HT-29 (cell line): ENCODE results near the gene TRAF4. TPM values are rescaled to one million over a fixed set of nuclear protein-coding genes. Genes with fewer than 3 reads are reported as not detected.
"Not testable (repeated sequence)": the region's sequence is repeated elsewhere in the genome, so short reads cannot be mapped to it uniquely, and the experiment has no call there.

ENCODE experiments used
- DNase-seq: peaks from one replicate; pipeline ENCODE4 v3.0.0-alpha.2; 2015; ENCODE audit warnings: low spot score
- total RNA-seq: library from RNA; depleted of rRNA; stranded (reverse); fragments of >200 nt; shearing (Covaris generic); gene quantifications from 2 replicates; pipeline ENCODE4 v1.2.3, GENCODE V29; 2014

The TRAF4 gene
- total RNA-seq, 1 experiment from 2014 or later: 307 TPM

DNA sequence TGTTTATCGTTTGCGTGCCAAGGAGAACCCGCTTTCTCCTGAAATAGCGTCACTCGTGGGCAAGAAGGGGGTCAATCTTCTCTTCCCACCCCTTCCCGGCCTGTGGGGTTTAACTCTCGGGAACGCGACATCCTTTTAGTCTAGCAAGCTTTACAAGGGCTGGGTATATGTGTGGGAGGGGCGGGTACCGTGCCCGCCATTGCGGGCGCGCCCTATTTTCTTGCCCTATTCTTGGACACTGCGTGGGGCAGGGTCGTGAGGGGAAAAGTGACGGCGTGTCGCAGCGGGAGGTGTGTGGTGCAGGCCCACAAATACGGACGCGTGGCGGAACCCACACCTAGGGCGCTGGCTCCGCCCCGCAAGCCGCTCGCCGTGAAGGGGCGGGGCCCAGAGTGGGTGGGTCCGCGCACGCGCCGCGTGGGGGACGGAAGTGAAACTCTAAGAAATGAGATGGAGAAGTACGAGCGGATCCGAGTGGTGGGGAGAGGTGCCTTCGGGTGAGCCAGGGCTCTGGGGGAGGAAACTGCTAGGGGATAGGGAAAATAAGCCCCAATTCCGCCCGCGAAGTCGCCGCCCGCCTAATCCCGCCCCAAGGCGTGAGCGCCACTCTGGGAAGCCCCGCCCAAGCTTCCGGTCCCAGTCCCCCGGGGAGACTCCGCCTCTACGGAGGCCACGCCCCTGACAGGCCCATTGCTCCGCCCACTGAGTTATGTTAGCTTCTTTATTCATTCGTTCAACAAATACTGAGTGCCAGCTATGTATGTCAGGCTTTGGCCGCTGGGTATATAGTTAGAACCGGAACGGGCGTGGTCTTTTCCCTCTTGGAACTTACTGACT, 15.2 kb upstream of the TRAF4 start, which contains the start of gene NEK8:
TSS of gene NEK8 (plus strand) at position 425 of the 837 bp plus-strand sequence. CDS start at position 451, 26 bp downstream.
- DNase-seq: peak; percentile 99

GRCh38 chr17:28729950-28730330, 13.9 kb upstream of the TRAF4 start:
- no peak for DNase-seq

- no peak for DNase-seq
Measured at GRCh38 chr17:28733346-28733745, 10.5 kb upstream of the TRAF4 start.

DNA sequence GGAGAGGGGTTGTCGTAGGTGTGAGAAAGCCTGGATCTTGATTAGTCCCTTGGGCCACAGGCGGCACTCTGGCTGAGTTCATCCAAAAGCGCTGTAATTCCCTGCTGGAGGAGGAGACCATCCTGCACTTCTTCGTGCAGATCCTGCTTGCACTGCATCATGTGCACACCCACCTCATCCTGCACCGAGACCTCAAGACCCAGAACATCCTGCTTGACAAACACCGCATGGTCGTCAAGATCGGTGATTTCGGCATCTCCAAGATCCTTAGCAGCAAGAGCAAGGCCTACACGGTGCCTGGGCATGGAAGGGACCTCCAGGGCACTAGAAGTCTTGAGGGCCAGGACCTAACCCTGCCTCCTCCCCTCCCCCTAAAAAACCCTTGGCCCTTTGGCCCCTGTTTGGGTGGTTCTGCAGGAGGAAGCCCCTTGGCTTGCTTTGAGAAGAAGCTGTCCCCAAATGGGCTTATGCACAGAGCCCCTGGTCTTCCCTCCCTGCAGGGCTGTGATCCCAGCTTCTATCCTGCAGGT, 9.0 kb upstream of the TRAF4 start:
- DNase-seq: no peak

DNA sequence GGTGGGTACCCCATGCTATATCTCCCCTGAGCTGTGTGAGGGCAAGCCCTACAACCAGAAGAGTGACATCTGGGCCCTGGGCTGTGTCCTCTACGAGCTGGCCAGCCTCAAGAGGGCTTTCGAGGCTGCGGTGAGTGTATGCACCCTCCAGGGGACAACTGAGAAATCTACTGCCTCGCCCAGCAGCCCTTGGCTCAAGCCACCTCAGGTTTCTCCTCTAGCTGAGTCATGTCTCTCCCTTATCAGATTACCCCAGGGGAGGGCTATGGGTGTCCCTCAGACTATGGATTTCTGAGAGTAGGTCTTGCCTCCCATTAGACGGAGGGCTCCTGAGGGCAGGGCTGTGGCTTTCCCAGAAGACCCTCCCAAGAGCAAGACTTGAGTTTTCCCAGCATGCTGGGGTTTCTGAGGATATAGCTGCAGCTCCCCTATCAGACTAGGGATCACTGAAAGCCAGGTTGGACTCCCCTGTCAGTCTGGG, 8.5 kb upstream of the TRAF4 start:
- DNase-seq: no peak

DNA sequence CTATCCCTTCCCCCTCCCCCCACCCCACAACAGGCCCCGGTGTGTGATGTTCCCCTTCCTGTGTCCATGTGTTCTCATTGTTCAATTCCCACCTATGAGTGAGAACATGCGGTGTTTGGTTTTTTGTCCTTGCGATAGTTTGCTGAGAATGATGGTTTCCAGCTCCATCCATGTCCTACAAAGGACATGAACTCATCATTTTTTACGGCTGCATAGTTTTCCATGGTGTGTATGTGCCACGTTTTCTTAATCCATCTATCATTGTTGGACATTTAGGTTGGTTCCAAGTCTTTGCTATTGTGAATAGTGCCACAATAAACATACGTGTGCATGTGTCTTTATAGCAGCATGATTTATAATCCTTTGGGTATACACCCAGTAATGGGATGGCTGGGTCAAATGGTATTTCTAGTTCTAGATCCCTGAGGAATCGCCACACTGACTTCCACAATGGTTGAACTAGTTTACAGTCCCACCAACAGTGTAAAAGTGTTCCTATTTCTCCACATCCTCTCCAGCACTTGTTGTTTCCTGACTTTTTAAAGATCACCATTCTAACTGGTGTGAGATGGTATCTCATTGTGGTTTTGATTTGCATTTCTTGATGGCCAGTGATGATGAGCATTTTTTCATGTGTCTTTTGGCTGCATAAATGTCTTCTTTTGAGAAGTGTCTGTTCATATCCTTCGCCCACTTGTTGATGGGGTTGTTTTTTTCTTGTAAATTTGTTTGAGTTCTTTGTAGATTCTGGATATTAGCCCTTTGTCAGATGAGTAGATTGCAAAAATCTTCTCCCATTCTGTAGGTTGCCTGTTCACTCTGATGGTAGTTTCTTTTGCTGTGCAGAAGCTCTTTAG, 7.7 kb upstream of the TRAF4 start:
- DNase-seq: not testable (repeated sequence)

DNA sequence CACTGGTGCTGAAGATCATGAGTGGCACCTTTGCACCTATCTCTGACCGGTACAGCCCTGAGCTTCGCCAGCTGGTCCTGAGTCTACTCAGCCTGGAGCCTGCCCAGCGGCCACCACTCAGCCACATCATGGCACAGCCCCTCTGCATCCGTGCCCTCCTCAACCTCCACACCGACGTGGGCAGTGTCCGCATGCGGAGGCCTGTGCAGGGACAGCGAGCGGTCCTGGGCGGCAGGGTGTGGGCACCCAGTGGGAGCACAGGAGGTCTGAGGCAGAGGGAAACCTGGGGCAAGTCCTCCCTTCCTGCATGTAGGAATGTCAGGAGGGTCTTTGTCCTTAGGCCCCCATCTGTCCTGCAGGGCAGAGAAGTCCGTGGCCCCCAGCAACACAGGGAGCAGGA, 6.5 kb upstream of the TRAF4 start:
- no peak for DNase-seq

DNA sequence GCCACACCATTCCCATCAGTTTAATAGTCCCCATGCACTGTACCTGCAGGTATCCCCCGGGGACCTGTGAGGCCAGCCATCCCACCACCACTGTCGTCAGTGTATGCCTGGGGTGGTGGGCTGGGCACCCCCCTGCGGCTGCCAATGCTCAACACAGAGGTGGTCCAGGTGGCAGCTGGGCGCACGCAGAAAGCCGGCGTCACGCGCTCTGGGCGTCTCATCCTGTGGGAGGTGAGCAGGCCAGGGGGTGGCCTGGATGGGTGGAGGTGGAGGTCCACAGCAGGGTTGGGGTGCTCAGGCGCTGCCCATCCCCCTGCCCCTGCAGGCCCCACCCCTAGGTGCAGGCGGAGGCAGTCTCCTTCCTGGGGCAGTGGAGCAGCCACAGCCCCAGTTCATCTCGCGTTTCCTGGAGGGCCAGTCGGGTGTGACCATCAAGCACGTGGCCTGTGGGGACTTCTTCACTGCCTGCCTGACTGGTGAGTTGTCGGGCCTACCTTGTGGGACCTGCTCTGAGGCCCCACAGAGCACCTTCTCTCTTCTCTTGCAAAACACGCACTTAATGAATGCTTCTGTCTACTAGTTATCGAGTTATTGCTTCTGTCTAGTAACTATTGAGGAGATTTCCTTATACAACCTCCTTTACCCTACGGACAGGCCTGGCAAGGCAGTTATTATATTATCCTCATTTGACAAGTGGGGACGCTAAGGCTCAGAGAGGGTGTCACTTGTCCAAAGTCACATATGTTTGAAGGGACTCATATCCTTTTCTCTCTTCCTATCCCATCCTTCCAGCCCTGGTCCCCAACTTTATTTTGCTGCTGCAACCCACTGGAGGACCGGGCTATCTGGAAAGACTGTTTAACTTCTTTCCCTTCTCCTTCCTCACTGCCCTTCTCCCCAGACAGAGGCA, 5.8 kb upstream of the TRAF4 start:
- DNase-seq: no peak

- DNase-seq: no peak
Measured at GRCh38 chr17:28738680-28739384, 5.0 kb upstream of the TRAF4 start.

DNA sequence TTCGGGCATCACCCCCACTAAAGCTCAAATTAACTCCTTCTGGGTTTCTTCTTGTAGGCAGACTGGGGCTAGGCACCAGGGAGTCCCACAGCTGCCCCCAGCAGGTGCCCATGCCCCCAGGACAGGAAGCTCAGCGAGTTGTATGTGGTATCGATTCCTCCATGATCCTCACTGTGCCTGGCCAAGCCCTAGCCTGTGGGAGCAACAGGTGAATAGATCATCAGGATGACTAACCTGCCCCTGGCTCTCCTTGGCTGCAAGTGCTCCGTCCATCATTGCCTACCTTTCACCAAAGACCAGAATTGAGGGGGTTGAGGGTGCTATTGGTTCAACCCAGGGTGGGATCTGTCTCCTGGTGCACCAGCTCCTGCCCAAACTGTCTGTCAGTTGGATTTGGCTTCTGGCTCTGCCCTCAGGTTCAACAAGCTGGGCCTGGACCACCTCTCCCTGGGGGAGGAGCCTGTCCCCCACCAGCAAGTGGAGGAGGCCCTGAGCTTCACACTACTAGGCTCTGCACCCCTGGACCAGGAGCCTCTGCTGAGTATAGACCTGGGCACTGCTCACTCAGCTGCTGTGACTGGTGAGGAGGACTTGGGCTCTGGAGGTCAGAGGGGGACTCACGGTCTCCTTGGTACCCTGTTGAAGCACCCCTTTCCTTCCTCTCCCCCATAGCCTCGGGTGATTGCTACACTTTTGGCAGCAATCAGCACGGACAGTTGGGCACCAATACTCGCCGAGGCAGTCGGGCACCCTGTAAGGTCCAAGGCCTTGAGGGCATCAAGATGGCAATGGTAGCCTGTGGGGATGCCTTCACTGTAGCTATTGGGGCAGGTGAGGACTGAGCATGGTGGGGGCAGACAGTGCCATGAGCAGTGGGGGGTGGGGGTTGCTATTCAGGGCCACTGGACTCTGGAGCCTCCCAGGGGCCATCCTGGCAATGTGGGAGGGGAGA, 3.1 kb upstream of the TRAF4 start:
- DNase-seq: no peak

DNA sequence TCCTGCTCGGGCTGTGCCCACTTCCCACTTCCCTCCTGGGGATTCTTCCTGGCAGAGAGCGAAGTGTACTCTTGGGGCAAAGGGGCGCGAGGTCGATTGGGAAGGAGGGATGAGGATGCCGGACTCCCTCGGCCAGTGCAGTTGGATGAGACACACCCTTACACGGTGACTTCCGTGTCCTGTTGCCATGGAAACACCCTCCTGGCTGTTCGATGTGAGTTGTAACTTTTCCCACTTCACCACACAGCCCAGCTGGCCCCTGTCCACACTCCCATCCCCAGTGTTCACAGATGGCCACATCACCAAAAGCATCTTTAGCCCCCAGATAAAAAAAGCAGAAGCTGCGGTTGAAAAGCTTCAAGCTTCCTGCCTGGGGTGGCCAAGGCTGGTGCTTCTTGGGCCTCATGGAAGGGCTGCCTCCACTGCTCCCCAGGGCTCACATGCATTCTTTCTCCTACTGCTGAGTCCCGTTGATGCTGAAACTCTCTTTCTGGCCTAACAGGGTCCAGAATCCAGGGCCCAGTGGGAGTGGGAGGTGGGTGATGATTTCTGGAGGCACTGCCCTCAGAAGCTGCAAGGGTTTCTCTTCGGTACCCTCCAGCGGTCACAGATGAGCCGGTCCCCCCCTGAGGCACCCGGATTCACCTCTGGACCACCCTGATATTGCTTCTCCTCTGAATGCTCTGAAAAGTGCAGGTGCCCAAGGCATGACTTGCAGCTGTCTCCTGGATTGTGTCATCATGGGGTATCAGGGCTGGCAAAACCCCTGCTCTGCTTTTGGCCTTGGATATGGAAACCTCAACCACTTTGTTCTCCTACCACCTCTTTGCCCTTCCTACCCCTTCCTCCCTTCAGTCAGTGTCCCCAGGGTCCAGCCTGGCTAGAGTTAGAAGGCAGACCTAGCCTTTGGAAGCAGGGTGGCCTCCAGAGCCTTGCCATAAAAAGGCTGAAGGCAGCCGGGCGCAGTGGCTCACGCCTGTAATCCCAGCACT, 2.2 kb upstream of the TRAF4 start:
- no peak for DNase-seq

DNA sequence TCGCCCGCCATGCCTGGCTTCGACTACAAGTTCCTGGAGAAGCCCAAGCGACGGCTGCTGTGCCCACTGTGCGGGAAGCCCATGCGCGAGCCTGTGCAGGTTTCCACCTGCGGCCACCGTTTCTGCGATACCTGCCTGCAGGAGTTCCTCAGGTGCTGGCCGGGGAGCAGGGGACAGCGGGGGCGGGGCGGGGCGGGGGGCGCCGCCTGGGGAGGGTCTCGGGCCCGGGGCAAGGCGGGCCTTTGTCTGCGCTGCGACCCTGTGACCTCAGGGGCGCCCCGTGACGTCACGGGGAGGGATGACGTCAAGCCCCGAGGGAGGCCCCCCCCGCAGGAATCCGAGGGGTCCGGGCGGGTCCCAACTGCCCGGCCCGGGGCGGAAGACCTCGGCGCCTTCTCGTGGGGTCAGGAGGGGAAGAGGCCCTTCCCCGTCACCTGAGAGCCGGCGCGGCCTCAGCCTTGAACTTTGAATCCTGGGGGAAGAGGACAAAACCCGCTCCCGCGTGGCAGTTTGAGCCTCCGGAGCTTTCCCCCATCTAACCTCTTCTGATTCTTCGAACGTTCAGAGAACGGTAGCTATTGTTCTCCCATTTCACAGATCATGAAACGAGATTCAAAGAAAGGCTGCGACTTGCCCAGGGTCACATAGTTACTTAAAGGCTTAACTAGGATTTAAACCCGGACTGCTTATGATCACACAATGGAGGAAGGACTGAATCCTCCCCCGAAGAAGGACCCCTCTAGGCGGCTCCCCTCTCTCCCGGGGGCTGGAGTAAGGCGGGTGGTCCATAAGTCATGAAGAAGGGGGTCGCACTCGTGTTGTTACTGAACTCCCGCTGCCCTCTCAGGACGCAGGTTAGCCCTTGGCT, 527 bp downstream of the TRAF4 start:
- DNase-seq: peak; percentile 61

DNA sequence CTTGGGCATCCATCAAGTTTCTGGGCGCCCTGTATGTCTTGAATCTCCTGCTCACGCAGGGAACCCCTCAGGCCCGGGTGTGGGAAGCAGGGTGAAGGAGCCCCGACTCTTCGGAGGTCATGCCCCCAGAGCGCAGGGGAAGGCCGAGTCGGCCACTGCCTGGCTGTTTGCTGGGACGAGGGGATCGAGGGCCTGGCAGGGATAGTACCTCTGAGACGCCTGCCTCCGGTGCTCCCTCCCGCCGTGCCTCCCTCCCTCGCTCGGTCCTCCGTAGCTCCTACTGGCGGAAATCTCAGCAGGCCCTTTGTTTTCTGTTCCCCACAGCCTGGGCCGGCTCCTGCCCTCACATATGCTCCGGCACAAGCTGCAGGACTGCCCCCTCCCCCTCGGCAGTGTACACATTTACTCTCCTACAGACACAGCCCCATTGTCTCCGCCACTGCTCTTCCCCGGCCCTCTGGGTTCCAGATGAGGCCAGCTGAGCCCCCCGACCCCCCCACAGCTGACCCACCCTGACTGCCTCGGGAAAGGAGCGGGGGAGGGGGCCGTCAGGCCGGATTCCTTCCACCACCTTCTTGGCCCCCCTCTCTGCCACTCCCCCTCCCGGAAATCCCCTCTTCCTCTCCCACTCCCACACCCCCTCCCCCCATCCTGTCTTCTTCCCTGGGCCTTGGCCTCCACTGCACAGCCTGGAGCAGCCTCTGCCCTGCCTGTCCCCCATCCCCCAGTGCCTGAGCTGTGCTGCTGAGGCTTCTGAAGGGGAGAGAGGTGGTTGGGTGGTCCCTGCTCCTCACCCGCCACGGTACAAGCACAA, 1.4 kb downstream of the TRAF4 start:
- DNase-seq: peak; percentile 45

GRCh38 chr17:28745786-28746411, 2.1 kb downstream of the TRAF4 start:
- peak; percentile 55 for DNase-seq

DNA sequence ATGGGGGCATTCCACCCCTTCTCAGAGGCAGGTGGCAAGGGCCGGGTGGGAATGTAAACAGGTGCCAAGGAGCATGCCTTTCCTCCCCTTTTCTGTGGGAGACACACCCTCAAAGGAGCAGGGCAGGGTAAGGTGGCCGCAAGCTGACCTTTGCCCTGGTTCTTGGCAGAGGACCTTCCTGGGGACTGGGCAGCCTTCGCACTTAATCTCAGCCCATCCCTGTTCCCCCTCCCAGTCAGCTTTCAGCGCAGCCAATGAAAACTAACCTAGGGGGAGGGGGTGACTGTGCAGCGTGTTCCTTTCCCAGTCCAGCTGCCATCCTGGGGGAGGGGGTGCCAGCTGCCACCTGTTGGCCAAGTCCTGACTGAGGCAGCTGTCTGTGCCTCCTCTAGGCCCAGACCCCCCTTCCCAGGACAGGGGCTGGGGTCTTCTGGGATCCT, 2.8 kb downstream of the TRAF4 start:
- peak; percentile 87 for DNase-seq
